GM23248 (cell line): ENCODE data around the gene ELANE. TPM values are rescaled to one million over a fixed set of nuclear protein-coding genes. Genes with fewer than 3 reads are reported as not detected.

Experiments
- DNase-seq: peaks from one replicate; pipeline ENCODE4 v3.0.0-alpha.2; 2015
- H2AFZ ChIP-seq: fragments of 200-600 bp; sonication (generic); 2 replicates; pipeline ENCODE4 v1.6.1; 2016; ENCODE audit warnings: antibody characterized with exemption
- H3F3A ChIP-seq: fragments of 200-600 bp; sonication (generic); 2 replicates; pipeline ENCODE4 v1.6.1; 2016; ENCODE audit warnings: mild to moderate bottlenecking, antibody characterized with exemption, mixed run types; ENCODE audit not compliant: insufficient read depth
- H3K27ac ChIP-seq: fragments of 200-600 bp; sonication (generic); 2 replicates; pipeline ENCODE4 v1.5.1; 2016; ENCODE audit warnings: mild to moderate bottlenecking
- H3K27me3 ChIP-seq: fragments of 200-600 bp; sonication (generic); replicated peaks from 2 replicates; pipeline ENCODE4 v1.6.1; 2016; ENCODE audit warnings: mild to moderate bottlenecking; ENCODE audit not compliant: insufficient read depth
- H3K36me3 ChIP-seq: fragments of 200-600 bp; sonication (generic); 2 replicates; pipeline ENCODE4 v1.6.1; 2016; ENCODE audit warnings: low read depth, mild to moderate bottlenecking
- H3K4me1 ChIP-seq: fragments of 200-600 bp; sonication (generic); 2 replicates; pipeline ENCODE4 v1.6.1; 2016; ENCODE audit warnings: mild to moderate bottlenecking; ENCODE audit not compliant: insufficient read depth
- H3K4me2 ChIP-seq: fragments of 200-600 bp; sonication (generic); one replicate; pipeline ENCODE4 v1.6.1; 2016; ENCODE audit warnings: mild to moderate bottlenecking; ENCODE audit not compliant: unreplicated experiment
- H3K4me3 ChIP-seq: fragments of 200-600 bp; sonication (generic); 2 replicates; pipeline ENCODE4 v1.5.1; 2016; ENCODE audit warnings: mild to moderate bottlenecking
- H3K79me2 ChIP-seq: fragments of 200-600 bp; sonication (generic); 2 replicates; pipeline ENCODE4 v1.6.1; 2016; ENCODE audit warnings: mild to moderate bottlenecking; ENCODE audit not compliant: insufficient read depth
- H3K9ac ChIP-seq: fragments of 200-600 bp; sonication (generic); 2 replicates; pipeline ENCODE4 v1.6.1; 2016; ENCODE audit warnings: mild to moderate bottlenecking
- H3K9me2 ChIP-seq: fragments of 200-600 bp; sonication (generic); 2 replicates; pipeline ENCODE4 v1.6.1; 2016; ENCODE audit warnings: mixed run types, mild to moderate bottlenecking, moderate library complexity; ENCODE audit not compliant: insufficient read depth
- H3K9me3 ChIP-seq: fragments of 200-600 bp; sonication (generic); one replicate; pipeline ENCODE4 v1.6.1; 2017; ENCODE audit warnings: low read depth
- H4K20me1 ChIP-seq: fragments of 200-600 bp; sonication (generic); 2 replicates; pipeline ENCODE4 v1.6.0; 2016; ENCODE audit not compliant: insufficient read depth
- EZH2 ChIP-seq: fragments of 200-600 bp; sonication (generic); IDR thresholded peaks from 2 replicates; pipeline ENCODE4 v1.6.1; 2018; ENCODE audit warnings: antibody characterized with exemption, mild to moderate bottlenecking; ENCODE audit not compliant: insufficient read depth, poor library complexity, severe bottlenecking
- EZH2phosphoT487 ChIP-seq: fragments of 200-600 bp; sonication (generic); IDR thresholded peaks from 2 replicates; pipeline ENCODE4 v1.6.1; 2018; ENCODE audit warnings: antibody characterized with exemption, moderate library complexity, mild to moderate bottlenecking, low read depth; ENCODE audit not compliant: insufficient read depth
- WGBS, 2 experiments: methylation state at CpG; one replicate each; pipeline ENCODE4 v1.1.6; 2015 to 2017; ENCODE audit warnings: low lambda C conversion rate in 2 of 2, low coverage in 1 of 2; ENCODE audit errors: missing lambda C conversion rate in 2 of 2; 5-methylcytosine and 5-hydroxymethylcytosine counted together
- in situ Hi-C: fragments of 300-500 bp; cut with MboI; formaldehyde crosslinking; loops from 2 replicates; pipeline ENCODE4 v1.15.0; 2020
- polyA plus RNA-seq: library from polyadenylated mRNA; unstranded; fragments of >200 nt; fragmentation: Nextera tagmentation; extraction: Ambion mirVana; gene quantifications from 2 replicates; pipeline ENCODE4 v1.2.1, GENCODE V29; 2016
- total RNA-seq: library from RNA; depleted of rRNA; stranded (reverse); fragments of >200 nt; shearing (Covaris generic); gene quantifications from 2 replicates; pipeline ENCODE4 v1.2.3, GENCODE V29; 2014

ELANE gene
- total and polyA plus RNA-seq, 2 experiments from 2014 or later: 0.34 TPM; not detected in 1

DNA sequence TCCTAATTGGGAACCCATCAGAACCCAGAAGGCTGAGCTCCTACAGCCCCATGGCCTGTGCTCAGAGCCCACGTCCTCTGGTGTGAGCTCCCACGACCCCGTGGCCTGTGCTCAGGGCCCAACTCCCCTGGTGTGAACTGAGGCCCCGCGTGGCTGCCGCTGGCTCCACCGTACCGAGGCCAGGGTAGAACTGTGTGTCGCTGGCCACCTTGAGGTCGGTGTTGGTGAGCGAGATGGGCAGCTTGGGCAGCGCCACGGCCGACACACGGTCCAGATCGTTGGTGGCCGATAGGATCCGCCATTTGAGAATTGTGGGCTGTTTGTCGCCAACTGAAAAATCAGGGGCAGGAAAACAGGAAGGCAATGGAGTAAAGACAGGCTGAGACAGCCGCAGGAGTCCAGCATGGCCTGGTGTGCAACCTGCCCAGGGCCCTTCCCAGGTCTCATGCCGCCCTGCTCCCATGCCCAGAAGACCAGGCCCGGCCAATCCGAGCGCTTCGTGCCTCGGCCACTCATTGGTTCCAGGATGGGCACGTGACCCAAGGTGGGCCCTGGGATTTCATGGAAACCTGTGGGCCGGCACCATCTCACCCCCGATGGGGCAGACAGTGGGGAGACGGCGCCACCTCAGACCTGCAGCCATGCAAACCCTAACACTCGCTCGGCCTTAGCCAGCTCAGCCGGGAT, 29.4 kb downstream of the ELANE start:
- TF ChIP-seq EZH2: no peak
- no peak for TF ChIP-seq EZH2phosphoT487
- Histone ChIP-seq H3K9ac (no peak overlapping the region), H3K9me2 (no peaks in the 10 kb centered on the region), H4K20me1 (no peaks in the 10 kb centered on the region), H3K36me3 (no peaks in the 10 kb centered on the region), H3K9me3 (no peaks in the 10 kb centered on the region), H3K27ac (no peak overlapping the region), H3K4me3 (no peak overlapping the region), H3K4me2 (no peak overlapping the region), H3K4me1 (no peaks in the 10 kb centered on the region), H2AFZ (no peak overlapping the region), H3K27me3 (no peaks in the 10 kb centered on the region), H3K79me2 (0 out of 2 replicates have a peak, but pooled peaks cover 2% of the 10 kb centered on the region), H3F3A (no peaks in the 10 kb centered on the region)
- in situ Hi-C loops: no loop called here
- 98% methylated on average over 34 of the region's 34 CpGs for WGBS, 2 experiments
- no peak for DNase-seq

DNA sequence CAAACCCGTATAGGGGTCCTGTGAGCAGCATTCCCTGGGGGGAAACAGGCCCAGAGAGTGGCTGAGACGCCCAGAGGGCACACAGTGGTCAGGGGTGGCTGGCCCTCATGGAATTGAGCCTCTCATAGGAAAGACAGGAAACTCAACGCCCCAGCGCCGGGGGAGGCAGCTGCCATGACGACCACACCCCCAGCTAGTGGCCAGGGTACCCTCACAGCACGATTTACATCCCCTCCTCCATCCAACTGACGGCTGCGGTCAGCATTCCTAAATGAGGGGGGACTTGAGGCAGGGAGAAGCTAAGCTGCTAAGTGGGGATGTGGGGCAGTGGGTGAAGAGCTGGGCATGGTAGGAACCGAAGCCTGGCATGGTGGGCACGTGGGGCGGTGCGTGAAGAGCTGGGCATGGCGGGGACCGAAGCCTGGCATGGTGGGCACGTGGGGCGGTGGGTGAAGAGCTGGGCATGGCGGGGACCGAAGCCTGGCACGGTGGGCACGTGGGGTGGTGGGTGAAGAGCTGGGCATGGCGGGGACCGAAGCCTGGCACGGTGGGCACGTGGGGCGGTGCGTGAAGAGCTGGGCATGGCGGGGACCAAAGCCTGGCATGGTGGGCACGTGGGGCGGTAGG, 30.9 kb downstream of the ELANE start:
- H3K36me3 ChIP-seq: no peaks in the 10 kb centered on the region
- DNase-seq: no peak
- WGBS, 2 experiments: 95 to 97% methylated on average over 15 to 30 of the region's 30 CpGs
- no peak overlapping the region for H3K4me3 ChIP-seq
- no peak overlapping the region for H2AFZ ChIP-seq
- no peaks in the 10 kb centered on the region for H3K9me2 ChIP-seq
- H3K4me1 ChIP-seq: no peaks in the 10 kb centered on the region
- no peaks in the 10 kb centered on the region for H3K27me3 ChIP-seq
- no peaks in the 10 kb centered on the region for H3K9me3 ChIP-seq
- H3K9ac ChIP-seq: no peak overlapping the region
- no peak overlapping the region for H3K4me2 ChIP-seq
- no peaks in the 10 kb centered on the region for H3F3A ChIP-seq
- no peak overlapping the region for H3K27ac ChIP-seq
- in situ Hi-C loops: no loop called here
- 0 out of 2 replicates have a peak, but pooled peaks cover 7% of the 10 kb centered on the region for H3K79me2 ChIP-seq
- TF ChIP-seq EZH2: no peak
- TF ChIP-seq EZH2phosphoT487: no peak
- no peaks in the 10 kb centered on the region for H4K20me1 ChIP-seq

DNA sequence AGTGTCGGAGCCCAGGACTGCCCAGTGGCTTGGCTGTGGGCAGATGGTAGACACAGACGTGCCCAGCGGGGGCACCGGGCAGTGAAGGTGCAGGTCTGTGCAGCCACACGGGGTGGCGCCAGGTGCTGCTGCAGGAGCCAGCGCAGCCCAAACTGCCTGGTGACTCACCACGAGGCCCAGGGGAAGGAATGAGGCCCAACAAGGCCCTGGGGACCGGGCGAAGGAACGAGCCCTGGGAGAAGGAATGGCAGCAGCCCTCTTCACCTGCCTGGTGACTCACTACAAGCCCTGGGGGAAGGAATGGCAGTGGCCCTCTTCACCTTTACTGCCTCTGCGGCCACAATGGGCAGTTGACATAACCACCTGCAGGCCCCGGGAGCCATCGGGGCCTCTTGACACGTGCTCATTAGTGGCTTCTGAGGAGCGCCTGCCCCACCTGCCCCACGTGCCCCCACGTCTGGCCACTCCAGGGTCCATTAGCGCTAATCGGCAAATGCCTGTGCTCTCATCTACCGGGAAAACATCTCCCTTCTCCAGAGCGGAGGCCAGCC, 31.6 kb downstream of the ELANE start:
- Histone ChIP-seq H3K9ac (no peak overlapping the region), H3K4me2 (no peak overlapping the region), H2AFZ (no peak overlapping the region), H3K36me3 (no peaks in the 10 kb centered on the region), H3K27ac (no peak overlapping the region), H4K20me1 (no peaks in the 10 kb centered on the region), H3K9me3 (no peaks in the 10 kb centered on the region), H3F3A (no peaks in the 10 kb centered on the region), H3K9me2 (no peaks in the 10 kb centered on the region), H3K79me2 (0 out of 2 replicates have a peak, but pooled peaks cover 7% of the 10 kb centered on the region), H3K4me3 (no peak overlapping the region), H3K4me1 (no peaks in the 10 kb centered on the region), H3K27me3 (no peaks in the 10 kb centered on the region)
- in situ Hi-C loops: no loop called here
- no peak for TF ChIP-seq EZH2
- no peak for DNase-seq
- WGBS, 2 experiments: 97% methylated on average over 22 of the region's 22 CpGs

DNA sequence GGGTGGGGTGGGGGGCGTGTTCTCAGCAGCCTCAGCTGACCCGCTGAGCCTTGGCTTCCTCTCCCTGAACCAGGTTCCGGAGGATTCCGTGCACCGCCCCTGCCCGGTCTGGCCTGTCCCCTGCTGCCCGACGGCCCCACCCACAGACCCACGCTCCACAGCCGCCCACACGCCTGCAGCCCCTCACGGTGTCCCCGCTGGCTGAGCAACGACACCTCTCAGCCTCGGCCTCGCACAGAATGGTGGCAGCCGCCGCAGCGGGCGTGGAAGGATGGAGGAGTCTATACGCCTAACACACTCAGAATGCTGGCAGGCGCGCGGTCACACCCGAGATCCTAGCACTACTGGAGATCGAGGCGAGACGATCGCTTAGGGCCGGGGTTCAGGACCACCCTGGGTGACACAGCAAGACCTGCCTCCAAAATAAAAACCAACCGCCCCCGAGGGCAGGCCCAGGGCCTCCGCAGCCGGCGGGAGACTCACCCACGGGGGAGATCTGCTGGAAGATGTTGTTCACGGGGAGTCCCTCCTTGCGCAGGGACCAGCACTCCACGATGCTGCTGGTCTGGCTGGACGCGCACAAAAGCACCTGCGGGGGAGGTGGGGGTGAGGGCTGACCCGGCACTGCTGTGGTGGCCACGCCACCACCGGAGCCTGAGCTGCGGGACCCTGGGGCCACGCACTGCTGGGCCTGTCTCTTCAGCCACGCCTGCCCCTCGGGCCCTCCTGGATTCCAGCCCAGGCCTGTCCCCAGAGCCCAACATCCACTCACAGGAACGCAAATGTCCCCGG, 32.5 kb downstream of the ELANE start:
- no peak for TF ChIP-seq EZH2phosphoT487
- TF ChIP-seq EZH2: no peak
- Histone ChIP-seq H3F3A (no peaks in the 10 kb centered on the region), H3K27ac (no peak overlapping the region), H3K36me3 (no peaks in the 10 kb centered on the region), H3K4me2 (no peak overlapping the region), H3K4me3 (no peak overlapping the region), H3K27me3 (no peaks in the 10 kb centered on the region), H3K9me2 (no peaks in the 10 kb centered on the region), H4K20me1 (no peaks in the 10 kb centered on the region), H3K79me2 (0 out of 2 replicates have a peak, but pooled peaks cover 7% of the 10 kb centered on the region), H3K9ac (no peak overlapping the region), H3K9me3 (no peaks in the 10 kb centered on the region), H3K4me1 (no peaks in the 10 kb centered on the region), H2AFZ (no peak overlapping the region)
- WGBS, 2 experiments: 92 to 96% methylated on average over 32 to 45 of the region's 51 CpGs
- in situ Hi-C loops: no loop called here
- DNase-seq: no peak
